ENCODE data around the gene FAM107A.

GRCh38 chr3:58588030-58588614 lies 10.9 kb upstream of the FAM107A start:
- TF ChIP-seq ELF4 (IDR thresholded peaks at IDR 0.05) (no peak), FOXA1 (IDR thresholded peaks at IDR 0.05) (no peak)

Measured in HEK293T (cell line).